PC-3 (cell line): ENCODE measurements around the gene CDC16. TPM values are rescaled to one million over a fixed set of nuclear protein-coding genes. Genes with fewer than 3 reads are reported as not detected.

Experiments
- ATAC-seq: fragments of 200-7000 bp; cut with Tn5 transposase; 2 replicates; pipeline ENCODE4 v1.9.1; 2020; ENCODE audit warnings: mild to moderate bottlenecking, moderate library complexity
- BruUV-seq: library from RNA; stranded (reverse); fragments of 400-500 nt; replicated peaks from 2 replicates; lab custom pipeline; 2021; lab: Mats Ljungman, UMichigan
- CTCF ChIA-PET: fragments of 300-600 bp; sonication (Branson Sonifier 250); formaldehyde crosslinking; loops from one replicate; lab custom pipeline; 2022; ENCODE audit warnings: antibody characterized with exemption; lab: Charles Lee
- POLR2A ChIA-PET: fragments of 300-600 bp; sonication (Branson Sonifier 250); formaldehyde crosslinking; loops from one replicate; lab custom pipeline; 2022; ENCODE audit warnings: antibody characterized with exemption; ENCODE audit not compliant: unreplicated experiment; lab: Charles Lee
- DNase-seq: peaks from one replicate; pipeline ENCODE4 v3.0.0-alpha.2; 2015
- H2AFZ ChIP-seq: fragments of 300-600 bp; sonication (generic); 2 replicates; pipeline ENCODE4 v1.6.0; 2016; ENCODE audit warnings: antibody characterized with exemption, low read length
- H3F3A ChIP-seq: fragments of 300-600 bp; sonication (generic); one replicate; pipeline ENCODE4 v1.6.0; 2017; ENCODE audit warnings: antibody characterized with exemption, low read length, control low read depth, mild to moderate bottlenecking; ENCODE audit not compliant: unreplicated experiment
- H3K27ac ChIP-seq: fragments of 300-600 bp; sonication (generic); 2 replicates; pipeline ENCODE4 v1.5.1; 2016; ENCODE audit warnings: mild to moderate bottlenecking, low read length
- H3K27me3 ChIP-seq: fragments of 300-600 bp; sonication (generic); 2 replicates; pipeline ENCODE4 v1.6.1; 2016; ENCODE audit warnings: low read length, mixed read lengths
- H3K36me3 ChIP-seq: fragments of 300-600 bp; sonication (generic); 2 replicates; pipeline ENCODE4 v1.6.1; 2016; ENCODE audit warnings: low read depth, mixed run types, low read length, mixed read lengths
- H3K4me1 ChIP-seq: fragments of 300-600 bp; sonication (generic); 2 replicates; pipeline ENCODE4 v1.5.1; 2016; ENCODE audit warnings: low read length; ENCODE audit not compliant: insufficient read depth
- H3K4me2 ChIP-seq: fragments of 300-600 bp; sonication (generic); 2 replicates; pipeline ENCODE4 v1.6.0; 2016; ENCODE audit warnings: low read length
- H3K4me3 ChIP-seq: fragments of 300-600 bp; sonication (generic); 2 replicates; pipeline ENCODE4 v1.5.1; 2016; ENCODE audit warnings: mild to moderate bottlenecking, low read length, mixed read lengths
- H3K79me2 ChIP-seq: fragments of 300-600 bp; sonication (generic); 2 replicates; pipeline ENCODE4 v1.6.1; 2017; ENCODE audit warnings: low read length, mixed read lengths
- H3K9ac ChIP-seq: fragments of 300-600 bp; sonication (generic); 2 replicates; pipeline ENCODE4 v1.6.0; 2016; ENCODE audit warnings: mild to moderate bottlenecking, low read length
- H3K9me2 ChIP-seq: fragments of 300-600 bp; sonication (generic); replicated peaks from 2 replicates; pipeline ENCODE4 v1.6.1; 2016; ENCODE audit warnings: mixed run types, low read length, mixed read lengths
- H3K9me3 ChIP-seq: fragments of 300-600 bp; sonication (generic); 2 replicates; pipeline ENCODE4 v1.6.1; 2016; ENCODE audit warnings: low read length, mixed read lengths
- H4K20me1 ChIP-seq: fragments of 300-600 bp; sonication (generic); 2 replicates; pipeline ENCODE4 v1.6.1; 2016; ENCODE audit warnings: low read length, mixed read lengths
- CTCF ChIP-seq: fragments of 300-600 bp; sonication (generic); conservative IDR thresholded peaks from 2 replicates; pipeline ENCODE4 v1.5.1; 2017; ENCODE audit warnings: antibody characterized with exemption, low read depth, mild to moderate bottlenecking, low read length
- EZH2 ChIP-seq: fragments of 300-600 bp; sonication (generic); IDR thresholded peaks from one replicate; pipeline ENCODE4 v1.6.1; 2017; ENCODE audit warnings: antibody characterized with exemption, mild to moderate bottlenecking, low read length; ENCODE audit not compliant: unreplicated experiment
- EZH2phosphoT487 ChIP-seq: fragments of 300-600 bp; sonication (generic); IDR thresholded peaks from 2 replicates; pipeline ENCODE4 v1.6.1; 2018; ENCODE audit warnings: mild to moderate bottlenecking, antibody characterized with exemption, low read length, borderline replicate concordance
- intact Hi-C: fragments of 100-400 bp; cut with micrococcal nuclease; formaldehyde crosslinking; loops from 2 replicates; pipeline ENCODE4 v1.9.0; 2023
- total RNA-seq: library from RNA; depleted of rRNA; stranded (reverse); fragments of >200 nt; gene quantifications from 2 replicates; pipeline ENCODE4 v1.2.3, GENCODE V29; 2014

Gene CDC16
- total RNA-seq, 1 experiment from 2014 or later, result 16.0 TPM

GRCh38 chr13:114211446-114212157 is 23.1 kb upstream of the CDC16 start:
- intact Hi-C loops, result no loop called here

GRCh38 chr13:114212158-114212495 is 22.6 kb upstream of the CDC16 start:
- peaks cover 8% of the 10 kb centered on the region; the same call in 1 of the 2 replicates for H3K4me1 ChIP-seq
- DNase-seq, result peak; percentile 47
- no TSS peak for BruUV-seq
- H3K36me3 ChIP-seq, result no peaks in the 10 kb centered on the region
- no peaks in the 10 kb centered on the region for H3K9me3 ChIP-seq
- peak overlapping the region; percentile 37; the same call in 1 of the 2 replicates for H3K4me2 ChIP-seq
- ATAC-seq, result peak; percentile 38; the same call in 1 of the 2 replicates
- H3F3A ChIP-seq, result no peaks in the 10 kb centered on the region
- H2AFZ ChIP-seq, result peak overlapping the region; percentile 45; the same call in 1 of the 2 replicates
- TF ChIP-seq CTCF (no peak), EZH2phosphoT487 (no peak), EZH2 (no peak)
- H3K27me3 ChIP-seq, result no peaks in the 10 kb centered on the region
- H3K79me2 ChIP-seq, result no peaks in the 10 kb centered on the region
- H3K9ac ChIP-seq, result no peak overlapping the region
- ChIA-PET CTCF (no interaction called here), POLR2A (interaction anchor here (0.5 kb wide), 1 partner anchor 265 kb away, joined by 4 read pairs; no protein-coding TSS in a partner anchor)
- no peaks in the 10 kb centered on the region for H4K20me1 ChIP-seq
- H3K4me3 ChIP-seq, result no peak overlapping the region
- no peak overlapping the region for H3K27ac ChIP-seq
- intact Hi-C loops, result no loop called here
- no peaks in the 10 kb centered on the region for H3K9me2 ChIP-seq

More at GRCh38 chr13:114211446-114212157, 23.1 kb upstream of the CDC16 start:
- no peaks in the 10 kb centered on the region for H4K20me1 ChIP-seq
- no peaks in the 10 kb centered on the region for H3K27me3 ChIP-seq
- no peaks in the 10 kb centered on the region for H3K79me2 ChIP-seq
- H3F3A ChIP-seq, result no peaks in the 10 kb centered on the region
- no TSS peak for BruUV-seq
- H3K36me3 ChIP-seq, result no peaks in the 10 kb centered on the region
- ChIA-PET CTCF (no interaction called here), POLR2A (no interaction called here)
- no peak overlapping the region for H3K4me3 ChIP-seq
- no peak for ATAC-seq
- H3K4me2 ChIP-seq, result peak overlapping the region; percentile 37; the same call in 1 of the 2 replicates
- TF ChIP-seq EZH2, result no peak
- TF ChIP-seq EZH2phosphoT487, result no peak
- TF ChIP-seq CTCF, result no peak
- no peaks in the 10 kb centered on the region for H3K9me3 ChIP-seq
- no peak overlapping the region for H3K9ac ChIP-seq
- H3K27ac ChIP-seq, result no peak overlapping the region
- DNase-seq, result no peak
- no peaks in the 10 kb centered on the region for H3K9me2 ChIP-seq
- H2AFZ ChIP-seq, result peak overlapping the region; percentile 45; the same call in 1 of the 2 replicates
- peaks cover 8% of the 10 kb centered on the region; the same call in 1 of the 2 replicates for H3K4me1 ChIP-seq

GRCh38 chr13:114213980-114214379 is 20.7 kb upstream of the CDC16 start:
- CTCF ChIA-PET, result no interaction called here
- Histone ChIP-seq H3K4me3 (no peak overlapping the region), H3K36me3 (no peaks in the 10 kb centered on the region), H3K27ac (no peak overlapping the region), H3K9ac (no peak overlapping the region), H2AFZ (no peak overlapping the region), H3F3A (no peaks in the 10 kb centered on the region), H4K20me1 (no peaks in the 10 kb centered on the region), H3K4me2 (no peak overlapping the region), H3K79me2 (no peaks in the 10 kb centered on the region), H3K4me1 (peaks cover 8% of the 10 kb centered on the region; the same call in 1 of the 2 replicates), H3K9me3 (no peaks in the 10 kb centered on the region), H3K9me2 (no peaks in the 10 kb centered on the region), H3K27me3 (no peaks in the 10 kb centered on the region)
- ATAC-seq (no peak), DNase-seq (no peak)
- POLR2A ChIA-PET, result no interaction called here
- TF ChIP-seq EZH2phosphoT487, result no peak
- TF ChIP-seq EZH2, result no peak
- TF ChIP-seq CTCF, result no peak
- intact Hi-C loops, result no loop called here
- BruUV-seq, result no TSS peak
